IMR-90 (cell line): Measurements from ENCODE around the gene ITIH2. TPM values are rescaled to one million over a fixed set of nuclear protein-coding genes. Genes with fewer than 3 reads are reported as not detected.

Experiments used
- ATAC-seq: fragments of 200-7000 bp; cut with Tn5 transposase; 2 replicates; pipeline ENCODE4 v1.9.1; 2020; ENCODE audit warnings: low read depth, mild to moderate bottlenecking, moderate library complexity
- BruUV-seq: library from RNA; stranded (reverse); fragments of 400-500 nt; replicated peaks from 2 replicates; lab custom pipeline; 2021; lab: Mats Ljungman, UMichigan
- CTCF ChIA-PET: fragments of 300-600 bp; formaldehyde crosslinking; extraction: SDS; loops from one replicate; lab custom pipeline; 2021; ENCODE audit warnings: antibody characterized with exemption; lab: Yijun Ruan, JAX
- POLR2A ChIA-PET: fragments of 300-600 bp; sonication (Branson Sonifier 250); formaldehyde crosslinking; loops from one replicate; lab custom pipeline; 2022; ENCODE audit warnings: antibody characterized with exemption; ENCODE audit not compliant: unreplicated experiment; lab: Charles Lee
- DNase-seq: peaks from one replicate; pipeline ENCODE4 v3.0.0; 2013
- H2AFZ ChIP-seq: replicated peaks from 2 replicates; pipeline ENCODE3; 2013; ENCODE audit warnings: low read length, mild to moderate bottlenecking; ENCODE audit not compliant: poor library complexity
- H2AK5ac ChIP-seq: 2 replicates; pipeline ENCODE4 v1.6.1; 2013; ENCODE audit warnings: low read depth, low read length, inconsistent platforms
- H2AK9ac ChIP-seq: replicated peaks from 2 replicates; pipeline ENCODE3; 2013; ENCODE audit warnings: mild to moderate bottlenecking, low read depth, low read length, moderate library complexity; ENCODE audit not compliant: poor library complexity
- H2BK120ac ChIP-seq: 2 replicates; pipeline ENCODE4 v1.6.1; 2013; ENCODE audit warnings: low read depth, low read length, inconsistent platforms
- H2BK15ac ChIP-seq: 3 replicates; pipeline ENCODE4 v1.6.1; 2013; ENCODE audit warnings: low read depth, low read length, inconsistent platforms
- H2BK20ac ChIP-seq: 2 replicates; pipeline ENCODE4 v1.6.1; 2013; ENCODE audit warnings: low read depth, mild to moderate bottlenecking, inconsistent platforms, low read length, moderate library complexity
- H2BK5ac ChIP-seq: 2 replicates; pipeline ENCODE4 v1.6.1; 2013; ENCODE audit warnings: mild to moderate bottlenecking, low read depth, low read length, inconsistent platforms; ENCODE audit not compliant: poor library complexity, severe bottlenecking
- H3K14ac ChIP-seq: replicated peaks from 2 replicates; pipeline ENCODE4 v1.6.1; 2013; ENCODE audit warnings: low read depth, low read length, inconsistent platforms
- H3K18ac ChIP-seq: 2 replicates; pipeline ENCODE4 v1.6.1; 2013; ENCODE audit warnings: low read depth, low read length, control low read depth
- H3K23ac ChIP-seq: 2 replicates; pipeline ENCODE4 v1.6.1; 2013; ENCODE audit warnings: low read depth, low read length, inconsistent platforms
- H3K27ac ChIP-seq: 2 replicates; pipeline ENCODE4 v1.5.1; 2013; ENCODE audit warnings: mild to moderate bottlenecking, control low read depth, low read length; ENCODE audit not compliant: insufficient read depth
- H3K27me3 ChIP-seq: 2 replicates; pipeline ENCODE4 v1.6.1; 2013; ENCODE audit warnings: low read length; ENCODE audit not compliant: control insufficient read depth, insufficient read depth
- H3K36me3 ChIP-seq: 2 replicates; pipeline ENCODE4 v1.6.1; 2013; ENCODE audit warnings: low read length, mixed read lengths; ENCODE audit not compliant: control insufficient read depth, insufficient read depth
- H3K4ac ChIP-seq: 2 replicates; pipeline ENCODE4 v1.6.1; 2013; ENCODE audit warnings: low read depth, low read length, inconsistent platforms
- H3K4me1 ChIP-seq: 2 replicates; pipeline ENCODE4 v1.6.1; 2013; ENCODE audit warnings: low read length, mixed read lengths; ENCODE audit not compliant: control insufficient read depth, insufficient read depth
- H3K4me2 ChIP-seq: 2 replicates; pipeline ENCODE4 v1.6.1; 2013; ENCODE audit warnings: low read depth, mild to moderate bottlenecking, control low read depth, low read length, moderate library complexity
- H3K4me3 ChIP-seq: 2 replicates; pipeline ENCODE4 v1.5.1; 2013; ENCODE audit warnings: low read depth, mild to moderate bottlenecking, control low read depth, low read length, moderate library complexity; ENCODE audit not compliant: insufficient read depth
- H3K56ac ChIP-seq: 2 replicates; pipeline ENCODE4 v1.6.1; 2013; ENCODE audit warnings: low read length, inconsistent platforms; ENCODE audit not compliant: insufficient read depth; ENCODE audit errors: extremely low read depth
- H3K79me1 ChIP-seq, 2 experiments: 2 replicates each; pipeline ENCODE4 v1.6.1; 2013; ENCODE audit warnings: low read length in 2 of 2, inconsistent platforms in 1 of 2, low read depth in 1 of 2
- H3K9ac ChIP-seq: 2 replicates; pipeline ENCODE4 v1.6.1; 2013; ENCODE audit warnings: low read depth, low read length, control low read depth
- H3K9me1 ChIP-seq: 2 replicates; pipeline ENCODE4 v1.6.1; 2013; ENCODE audit warnings: low read length, inconsistent platforms; ENCODE audit not compliant: insufficient read depth
- H3K9me3 ChIP-seq: 2 replicates; pipeline ENCODE4 v1.6.1; 2013; ENCODE audit warnings: low read length; ENCODE audit not compliant: control insufficient read depth, insufficient read depth
- H4K20me1 ChIP-seq: 2 replicates; pipeline ENCODE4 v1.6.1; 2013; ENCODE audit warnings: low read length, inconsistent platforms; ENCODE audit not compliant: insufficient read depth
- H4K5ac ChIP-seq: 2 replicates; pipeline ENCODE4 v1.6.1; 2013; ENCODE audit warnings: mild to moderate bottlenecking, low read depth, low read length, control low read depth
- H4K8ac ChIP-seq, 2 experiments: 2 replicates each; pipeline ENCODE4 v1.6.1; 2013; ENCODE audit warnings: low read depth in 2 of 2, low read length in 2 of 2, control low read depth in 1 of 2, inconsistent platforms in 1 of 2
- H4K91ac ChIP-seq: 2 replicates; pipeline ENCODE4 v1.6.1; 2013; ENCODE audit warnings: low read depth, low read length, inconsistent platforms; ENCODE audit not compliant: insufficient read depth
- BHLHE40 ChIP-seq: fragments of 150-350 bp; IDR thresholded peaks from 2 replicates; pipeline ENCODE4 v1.6.1; 2016; ENCODE audit warnings: mild to moderate bottlenecking, low read depth, low read length
- CEBPB ChIP-seq: IDR thresholded peaks from 2 replicates; pipeline ENCODE4 v1.6.1; 2012; ENCODE audit warnings: low read depth, low read length, improper control_type of control experiment
- CHD1 ChIP-seq: IDR thresholded peaks from 2 replicates; pipeline ENCODE4 v1.6.1; 2012; ENCODE audit warnings: low read depth, low read length, improper control_type of control experiment
- FOS ChIP-seq: fragments of 150-350 bp; IDR thresholded peaks from 2 replicates; pipeline ENCODE4 v1.6.1; 2016; ENCODE audit warnings: low read depth, low read length
- MAFK ChIP-seq: IDR thresholded peaks from 2 replicates; pipeline ENCODE4 v1.6.1; 2012; ENCODE audit warnings: low read depth, low read length, improper control_type of control experiment
- MAZ ChIP-seq: IDR thresholded peaks from 2 replicates; pipeline ENCODE4 v1.6.1; 2012; ENCODE audit warnings: low read depth, mild to moderate bottlenecking, low read length, improper control_type of control experiment, moderate library complexity, borderline replicate concordance
- MXI1 ChIP-seq: IDR thresholded peaks from 2 replicates; pipeline ENCODE4 v1.6.1; 2012; ENCODE audit warnings: low read depth, mild to moderate bottlenecking, low read length, moderate library complexity, borderline replicate concordance
- NFE2L2 ChIP-seq: fragments of 150-350 bp; IDR thresholded peaks from 2 replicates; pipeline ENCODE4 v1.6.1; 2016; ENCODE audit warnings: low read depth, mild to moderate bottlenecking, low read length
- POLR2A ChIP-seq: IDR thresholded peaks from 2 replicates; pipeline ENCODE4 v1.6.1; 2012; ENCODE audit warnings: mild to moderate bottlenecking, low read depth, low read length
- RAD21 ChIP-seq: IDR thresholded peaks from 2 replicates; pipeline ENCODE4 v1.6.1; 2012; ENCODE audit warnings: low read length, improper control_type of control experiment
- RCOR1 ChIP-seq: IDR thresholded peaks from 2 replicates; pipeline ENCODE4 v1.6.1; 2012; ENCODE audit warnings: mild to moderate bottlenecking, low read length, improper control_type of control experiment; ENCODE audit not compliant: insufficient replicate concordance
- RFX5 ChIP-seq: IDR thresholded peaks from 2 replicates; pipeline ENCODE4 v1.8.0; 2012; ENCODE audit warnings: low read depth, mild to moderate bottlenecking, low read length, moderate library complexity
- SMC3 ChIP-seq: fragments of 150-350 bp; IDR thresholded peaks from 2 replicates; pipeline ENCODE4 v1.6.1; 2016; ENCODE audit warnings: low read depth, mild to moderate bottlenecking, antibody characterized with exemption, low read length, moderate library complexity
- USF2 ChIP-seq: fragments of 150-350 bp; IDR thresholded peaks from 2 replicates; pipeline ENCODE4 v1.6.1; 2017; ENCODE audit warnings: mild to moderate bottlenecking, antibody characterized with exemption, low read length, low read depth
- WGBS, 2 experiments: methylation state at CpG; one replicate each; pipeline versions ENCODE4 v1.1.5 to v1.1.7; 2013; ENCODE audit warnings: missing lambda C conversion rate in 2 of 2; ENCODE audit not compliant: insufficient read length in 1 of 2; ENCODE audit errors: extremely low coverage in 2 of 2; 5-methylcytosine and 5-hydroxymethylcytosine counted together
- dilution Hi-C: fragments of 300-500 bp; cut with HindIII; formaldehyde crosslinking; loops from one replicate; pipeline ENCODE4 v1.14.3; 2018; ENCODE audit warnings: low sequenced_read_pairs; ENCODE audit not compliant: unreplicated experiment
- in situ Hi-C: fragments of 300-500 bp; cut with MboI; formaldehyde crosslinking; loops from 3 replicates; pipeline ENCODE4 v1.14.3; 2019; ENCODE audit warnings: low sequenced_read_pairs, inconsistent platforms, mixed read lengths
- intact Hi-C: fragments of 100-400 bp; cut with micrococcal nuclease; formaldehyde crosslinking; loops from 2 replicates; pipeline ENCODE4 v1.10.0; 2022
- polyA plus RNA-seq, 3 experiments: library from polyadenylated mRNA; depleted of rRNA; stranded (reverse); fragments of >200 nt; gene quantifications; 2 replicates each; pipeline ENCODE4 v1.2.3, GENCODE V29; 2012; ENCODE audit warnings: low replicate concordance in 1 of 3
- total RNA-seq: library from RNA; depleted of rRNA; stranded (reverse); fragments of >200 nt; gene quantifications from 2 replicates; pipeline ENCODE4 v1.2.3, GENCODE V29; 2012
- TF ChIP-seq, protein P1 (sequence below): conservative IDR thresholded peaks from 2 replicates; pipeline ENCODE4 v1.5.1; 2012; ENCODE audit warnings: mild to moderate bottlenecking, low read depth, low read length, improper control_type of control experiment
- TF ChIP-seq, protein P2 (sequence below): fragments of 150-350 bp; IDR thresholded peaks from 2 replicates; pipeline ENCODE4 v1.6.1; 2016; ENCODE audit warnings: low read depth, mild to moderate bottlenecking, low read length, moderate library complexity, borderline replicate concordance

The ITIH2 gene
- total and polyA plus RNA-seq, 2 of the 4 experiments (the other 2 are of a cell fraction), result not detected

DNA sequence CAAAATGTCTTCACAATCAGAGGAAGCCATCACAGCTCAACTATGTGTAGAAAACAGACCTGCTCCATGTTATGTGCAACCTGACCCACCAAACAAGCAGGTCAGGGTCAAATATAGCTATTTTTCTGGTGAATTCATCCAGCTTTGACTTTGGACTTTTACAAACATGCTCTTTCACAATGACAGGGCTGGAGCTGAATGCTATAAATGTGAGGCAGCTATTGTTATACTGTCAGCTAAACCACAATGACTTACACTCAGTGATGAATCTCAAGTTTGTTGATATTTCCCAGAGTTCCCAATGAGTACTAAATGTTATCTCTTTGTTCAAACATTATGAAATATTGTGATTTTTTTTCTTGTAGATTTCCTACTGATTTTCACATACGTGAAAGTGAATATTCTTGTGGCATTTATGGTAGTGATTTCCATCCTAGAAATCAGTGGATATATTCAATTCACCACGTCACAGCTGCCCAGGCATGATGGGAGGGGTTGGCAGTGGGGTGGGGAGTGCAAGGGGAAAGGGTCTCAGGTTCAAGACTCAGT, 2.5 kb upstream of the ITIH2 start:
- H2BK20ac ChIP-seq, result no peak overlapping the region
- no peak overlapping the region for H3K14ac ChIP-seq
- no peak for DNase-seq
- no peak overlapping the region for H3K27ac ChIP-seq
- H3K56ac ChIP-seq, result no peak overlapping the region
- WGBS, 2 experiments, result no CpG with 5 or more reads among the region's 2 CpGs
- POLR2A ChIA-PET, result no interaction called here
- ATAC-seq, result no peak
- H3K4me3 ChIP-seq, result no peak overlapping the region
- H2AK5ac ChIP-seq, result no peak overlapping the region
- no TSS peak for BruUV-seq
- H3K18ac ChIP-seq, result no peak overlapping the region
- no peak overlapping the region for H2BK120ac ChIP-seq
- in situ Hi-C loops, result no loop called here
- H3K9ac ChIP-seq, result no peak overlapping the region
- TF ChIP-seq CEBPB, result no peak
- no peak for TF ChIP-seq MAFK
- TF ChIP-seq NFE2L2, result no peak
- TF ChIP-seq RFX5, result no peak
- TF ChIP-seq MAZ, result no peak
- no peak for TF ChIP-seq POLR2A
- TF ChIP-seq FOS, result no peak
- TF ChIP-seq SMC3, result no peak
- TF ChIP-seq, protein P1, sequence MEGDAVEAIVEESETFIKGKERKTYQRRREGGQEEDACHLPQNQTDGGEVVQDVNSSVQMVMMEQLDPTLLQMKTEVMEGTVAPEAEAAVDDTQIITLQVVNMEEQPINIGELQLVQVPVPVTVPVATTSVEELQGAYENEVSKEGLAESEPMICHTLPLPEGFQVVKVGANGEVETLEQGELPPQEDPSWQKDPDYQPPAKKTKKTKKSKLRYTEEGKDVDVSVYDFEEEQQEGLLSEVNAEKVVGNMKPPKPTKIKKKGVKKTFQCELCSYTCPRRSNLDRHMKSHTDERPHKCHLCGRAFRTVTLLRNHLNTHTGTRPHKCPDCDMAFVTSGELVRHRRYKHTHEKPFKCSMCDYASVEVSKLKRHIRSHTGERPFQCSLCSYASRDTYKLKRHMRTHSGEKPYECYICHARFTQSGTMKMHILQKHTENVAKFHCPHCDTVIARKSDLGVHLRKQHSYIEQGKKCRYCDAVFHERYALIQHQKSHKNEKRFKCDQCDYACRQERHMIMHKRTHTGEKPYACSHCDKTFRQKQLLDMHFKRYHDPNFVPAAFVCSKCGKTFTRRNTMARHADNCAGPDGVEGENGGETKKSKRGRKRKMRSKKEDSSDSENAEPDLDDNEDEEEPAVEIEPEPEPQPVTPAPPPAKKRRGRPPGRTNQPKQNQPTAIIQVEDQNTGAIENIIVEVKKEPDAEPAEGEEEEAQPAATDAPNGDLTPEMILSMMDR, result no peak
- TF ChIP-seq MXI1, result no peak
- no peak for TF ChIP-seq BHLHE40
- no peak for TF ChIP-seq RAD21
- no peak for TF ChIP-seq RCOR1
- no peak for TF ChIP-seq CHD1
- TF ChIP-seq USF2, result no peak
- TF ChIP-seq, protein P2, sequence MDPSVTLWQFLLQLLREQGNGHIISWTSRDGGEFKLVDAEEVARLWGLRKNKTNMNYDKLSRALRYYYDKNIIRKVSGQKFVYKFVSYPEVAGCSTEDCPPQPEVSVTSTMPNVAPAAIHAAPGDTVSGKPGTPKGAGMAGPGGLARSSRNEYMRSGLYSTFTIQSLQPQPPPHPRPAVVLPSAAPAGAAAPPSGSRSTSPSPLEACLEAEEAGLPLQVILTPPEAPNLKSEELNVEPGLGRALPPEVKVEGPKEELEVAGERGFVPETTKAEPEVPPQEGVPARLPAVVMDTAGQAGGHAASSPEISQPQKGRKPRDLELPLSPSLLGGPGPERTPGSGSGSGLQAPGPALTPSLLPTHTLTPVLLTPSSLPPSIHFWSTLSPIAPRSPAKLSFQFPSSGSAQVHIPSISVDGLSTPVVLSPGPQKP, result no peak
- no peaks in the 10 kb centered on the region; the same call in 1 of the 2 replicates for H3K27me3 ChIP-seq
- H4K5ac ChIP-seq, result no peak overlapping the region
- intact Hi-C loops, result no loop called here
- H3K79me1 ChIP-seq, result no peaks in the 10 kb centered on the region
- no peaks in the 10 kb centered on the region for H4K20me1 ChIP-seq
- H3K4me1 ChIP-seq, result no peaks in the 10 kb centered on the region
- CTCF ChIA-PET, result interaction anchor here (0.6 to 0.8 kb wide), 2 partner anchors 26 to 175 kb away, joined by 3 to 4 read pairs; no protein-coding TSS in a partner anchor
- H3K9me1 ChIP-seq, result no peaks in the 10 kb centered on the region
- H3K23ac ChIP-seq, result no peak overlapping the region
- H3K4ac ChIP-seq, result no peak overlapping the region
- no peaks in the 10 kb centered on the region for H3K36me3 ChIP-seq
- no peak overlapping the region for H2BK5ac ChIP-seq
- no peak overlapping the region for H4K91ac ChIP-seq
- no peak overlapping the region for H3K4me2 ChIP-seq
- no peak overlapping the region for H2BK15ac ChIP-seq
- no peak overlapping the region for H2AK9ac ChIP-seq
- H3K9me3 ChIP-seq, result no peaks in the 10 kb centered on the region
- dilution Hi-C loops, result no loop called here
- H2AFZ ChIP-seq, result no peak overlapping the region
- H4K8ac ChIP-seq, result no peak overlapping the region
